Dedifferentiated amniotic fluid mesenchymal stem cell (primary cell): Measurements from ENCODE around the gene MAN1A2.

Experiments
- DNase-seq: peaks from one replicate; pipeline ENCODE4 v3.0.0-alpha.2; 2016; ENCODE audit errors: extremely low spot score

MAN1A2 gene

DNA sequence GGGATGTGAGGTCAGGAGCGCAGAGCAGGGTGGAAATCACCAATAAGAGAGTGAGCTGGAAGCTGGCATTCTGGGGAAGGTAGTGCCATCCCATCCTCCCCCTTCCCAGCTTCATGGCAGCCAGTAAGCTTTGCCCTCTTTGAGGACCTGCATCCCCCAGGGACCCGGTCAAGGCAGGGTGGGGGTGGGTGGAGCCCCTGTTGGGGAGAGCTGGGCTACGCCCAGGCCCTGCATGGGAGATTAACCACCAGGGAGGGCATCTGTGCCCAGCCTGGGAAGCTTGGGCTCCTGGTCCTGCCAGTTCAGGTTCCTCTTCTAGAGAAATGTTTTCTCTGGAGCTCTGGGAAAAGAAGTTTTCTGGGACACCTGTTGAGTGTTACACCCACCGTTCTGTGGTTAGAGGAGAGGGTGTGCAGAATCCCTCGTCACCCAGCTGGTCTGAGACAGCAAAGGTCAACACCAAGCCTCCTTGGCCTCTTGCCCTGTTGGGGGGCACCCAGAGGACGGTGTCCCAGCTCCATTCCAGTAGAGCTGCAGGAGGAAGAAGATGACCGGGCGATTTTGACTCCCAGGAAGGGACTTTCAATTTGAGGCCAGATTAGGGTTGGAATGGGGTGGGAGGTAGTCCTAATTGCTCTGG, 208.5 kb downstream of the MAN1A2 start:
- DNase-seq, result no peak

DNA sequence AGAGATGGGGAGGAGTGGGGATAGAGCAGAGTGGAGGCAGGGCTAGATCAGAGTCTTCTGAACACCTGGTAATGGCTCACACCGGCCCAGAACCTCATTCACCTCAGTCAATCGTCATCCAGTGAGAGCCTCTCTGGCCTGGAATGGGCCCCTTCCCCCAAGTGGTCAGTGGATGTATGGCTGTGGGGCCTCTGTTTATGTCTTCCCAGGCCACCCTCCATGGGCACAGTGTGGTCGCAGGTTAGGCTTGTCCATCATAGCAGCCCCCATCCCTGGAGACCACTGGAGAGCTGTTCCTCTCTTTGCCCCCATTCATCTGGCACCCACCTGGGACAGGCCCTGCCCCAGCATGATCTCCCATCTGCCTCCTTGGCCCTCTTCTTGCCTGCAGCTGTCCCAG, 209.0 kb downstream of the MAN1A2 start:
- no peak for DNase-seq

DNA sequence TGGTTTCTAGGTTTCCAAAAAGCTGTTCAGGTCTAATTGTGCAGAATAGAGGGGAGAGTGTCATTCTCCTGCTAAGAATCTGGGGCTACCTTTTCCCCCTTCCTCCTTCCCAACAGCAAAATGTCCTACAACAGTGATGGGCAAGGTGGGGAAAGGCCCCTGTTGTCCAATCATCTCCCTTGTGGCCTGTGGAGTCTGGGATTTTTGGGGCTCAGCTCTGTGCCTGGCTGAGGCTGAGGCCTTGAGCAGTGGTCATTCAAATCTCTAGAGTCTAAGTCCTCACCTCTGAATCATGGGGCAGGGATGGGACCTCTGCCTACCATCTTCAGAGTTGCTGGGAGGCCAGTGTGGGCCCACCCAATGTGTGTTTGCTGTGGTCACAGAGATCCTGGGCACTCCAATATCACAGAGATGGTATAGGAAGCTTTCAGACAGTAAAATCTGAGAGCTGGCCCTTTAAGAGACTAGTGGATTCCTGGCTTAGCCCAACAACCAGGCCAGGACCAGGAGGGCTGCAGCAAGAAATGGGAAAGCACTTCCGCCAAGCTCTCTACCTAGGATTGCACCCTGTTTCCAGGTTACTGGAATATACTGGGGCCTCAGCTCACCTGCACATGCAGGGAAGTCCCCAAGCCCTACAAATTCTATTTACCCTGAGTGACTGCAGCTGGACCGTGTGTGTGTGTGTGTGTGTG, 210.1 kb downstream of the MAN1A2 start:
- no peak for DNase-seq

DNA sequence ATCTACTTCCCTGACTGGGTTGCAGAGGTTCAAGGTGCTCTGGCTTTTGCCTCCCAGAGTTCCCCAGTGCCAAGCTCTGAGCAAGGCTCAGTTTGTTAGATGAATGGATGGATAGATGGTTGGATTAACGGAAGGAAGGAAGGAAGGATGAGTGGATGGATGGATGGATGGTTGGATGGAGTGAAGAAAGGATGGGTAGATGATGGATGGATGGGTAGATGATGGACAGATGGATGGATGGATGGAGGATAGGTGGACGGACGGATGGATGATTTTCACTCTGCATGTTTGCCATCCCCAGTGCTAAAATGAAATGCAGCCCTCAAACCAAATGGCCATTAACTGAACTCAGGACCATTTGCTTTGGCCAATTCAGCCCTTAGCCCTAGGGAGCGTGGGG, 211.2 kb downstream of the MAN1A2 start:
- no peak for DNase-seq
